Upper lobe of right lung (tissue), 1 donor: ENCODE measurements around the gene PPM1H. TPM values are rescaled to one million over a fixed set of nuclear protein-coding genes. Genes with fewer than 3 reads are reported as not detected.

Experiments used
- ATAC-seq: fragments of 200-7000 bp; cut with Tn5 transposase; one replicate; pipeline ENCODE4 v1.9.1; 2020; ENCODE audit warnings: mild to moderate bottlenecking, moderate library complexity
- DNase-seq: peaks from one replicate; pipeline ENCODE4 v3.0.0-alpha.2; 2020
- H3K27ac ChIP-seq: fragments of 200-600 bp; one replicate; pipeline ENCODE4 v1.8.0; 2022
- H3K27me3 ChIP-seq: fragments of 200-600 bp; one replicate; pipeline ENCODE4 v1.8.0; 2022; ENCODE audit warnings: mild to moderate bottlenecking
- H3K36me3 ChIP-seq: fragments of 200-600 bp; one replicate; pipeline ENCODE4 v1.8.0; 2022
- H3K4me1 ChIP-seq: fragments of 200-600 bp; one replicate; pipeline ENCODE4 v1.8.0; 2022
- H3K4me3 ChIP-seq: fragments of 200-600 bp; one replicate; pipeline ENCODE4 v1.8.0; 2022; ENCODE audit warnings: mild to moderate bottlenecking
- H3K9me3 ChIP-seq: fragments of 200-600 bp; one replicate; pipeline ENCODE4 v1.8.0; 2022
- CTCF ChIP-seq: fragments of 200-600 bp; IDR thresholded peaks from one replicate; pipeline ENCODE4 v1.8.0; 2022; ENCODE audit warnings: antibody characterized with exemption
- intact Hi-C: fragments of 100-400 bp; cut with DNase I; formaldehyde crosslinking; loops from one replicate; pipeline ENCODE4 v1.11.0; 2022
- total RNA-seq: library from RNA; stranded (reverse); fragmentation: NEBNext Ultra II Directional; extraction: Animal tissue kit (Norgen Biotek cat#: 25700); gene quantifications from one replicate; pipeline ENCODE4 v1.2.1, GENCODE V29; 2021
- donor health status: DM: no; HTN: yes; CAD: no; lungs with severe emphysema.

PPM1H gene
- total RNA-seq, 1 donor from 2014 or later = 8.0 TPM

DNA sequence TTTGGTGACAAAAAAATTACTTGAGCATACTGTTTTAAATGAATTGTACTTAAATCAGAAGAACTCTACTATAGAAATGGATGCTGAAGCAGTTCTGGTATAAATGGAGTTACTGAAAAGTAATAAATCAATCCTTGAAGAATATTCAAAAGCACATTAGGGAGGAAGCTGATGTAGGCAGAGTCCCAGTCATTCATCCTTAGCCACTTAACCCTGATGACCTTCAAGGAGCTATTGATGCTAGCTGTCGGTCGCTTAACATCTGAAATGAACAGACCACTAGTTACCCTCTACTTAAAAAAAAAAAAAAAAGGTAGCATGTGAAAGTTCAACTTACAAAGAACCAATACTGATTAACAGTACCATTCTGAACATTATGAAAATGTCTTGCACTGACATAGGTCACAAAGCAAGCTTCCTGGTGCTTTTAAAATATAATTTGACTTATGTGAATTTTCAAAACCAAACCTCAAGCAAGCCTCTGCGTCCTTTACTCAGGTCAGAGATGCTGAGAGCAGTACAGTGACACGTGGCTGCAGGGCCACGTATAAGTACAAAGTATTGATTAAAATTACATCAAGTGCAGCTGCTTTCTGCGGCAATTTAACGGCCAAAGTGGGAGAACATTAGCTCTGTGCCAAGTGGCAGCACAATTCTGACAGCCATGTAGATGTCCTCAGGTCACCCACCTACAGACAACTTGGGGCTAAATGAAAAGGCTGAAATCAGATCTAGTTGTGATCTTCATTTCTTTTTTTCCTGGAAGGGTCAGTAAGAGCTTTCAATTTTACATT lies 18.1 kb downstream of the PPM1H start:
- Histone ChIP-seq H3K27me3 (no peaks in the 10 kb centered on the region), H3K4me1 (no peaks in the 10 kb centered on the region), H3K36me3 (no peaks in the 10 kb centered on the region), H3K9me3 (no peaks in the 10 kb centered on the region), H3K27ac (no peak overlapping the region), H3K4me3 (no peak overlapping the region)
- intact Hi-C loops = no loop called here
- DNase-seq (no peak), ATAC-seq (no peak)
- TF ChIP-seq CTCF = no peak

DNA sequence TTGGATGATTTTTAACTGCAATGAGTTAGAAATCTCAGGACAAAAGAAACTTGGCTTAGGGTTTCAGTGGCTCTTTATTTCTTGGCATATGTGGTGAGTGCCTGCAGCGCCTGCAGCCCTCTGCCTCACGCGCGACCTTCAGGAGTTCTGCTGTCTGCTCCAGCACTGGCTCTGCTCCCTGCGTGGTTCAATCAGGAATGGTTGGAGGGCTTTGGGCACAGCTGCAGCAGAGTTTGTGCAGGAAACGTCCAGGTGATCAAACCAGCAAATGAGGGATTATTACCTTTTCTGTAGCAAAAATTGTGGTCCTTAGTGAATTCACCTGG lies 19.8 kb downstream of the PPM1H start:
- ATAC-seq = no peak
- Histone ChIP-seq H3K9me3 (no peaks in the 10 kb centered on the region), H3K36me3 (no peaks in the 10 kb centered on the region), H3K4me3 (no peak overlapping the region), H3K27me3 (no peaks in the 10 kb centered on the region), H3K27ac (no peak overlapping the region), H3K4me1 (no peaks in the 10 kb centered on the region)
- intact Hi-C loops = no loop called here
- no peak for DNase-seq
- no peak for TF ChIP-seq CTCF

GRCh38 chr12:62914443-62915203 lies 20.3 kb downstream of the PPM1H start:
- H3K27ac ChIP-seq = no peak overlapping the region
- no peak for TF ChIP-seq CTCF

GRCh38 chr12:62913380-62913779 lies 21.6 kb downstream of the PPM1H start:
- ATAC-seq (no peak), DNase-seq (no peak)
- no peaks in the 10 kb centered on the region for H3K27me3 ChIP-seq
- H3K4me3 ChIP-seq = no peak overlapping the region
- H3K27ac ChIP-seq = no peak overlapping the region
- intact Hi-C loops = no loop called here
- H3K36me3 ChIP-seq = no peaks in the 10 kb centered on the region
- no peak for TF ChIP-seq CTCF
- H3K4me1 ChIP-seq = no peaks in the 10 kb centered on the region
- no peaks in the 10 kb centered on the region for H3K9me3 ChIP-seq

More at GRCh38 chr12:62914443-62915203, 20.3 kb downstream of the PPM1H start:
- ATAC-seq (peak; percentile 52), DNase-seq (no peak)
- Histone ChIP-seq H3K4me3 (no peak overlapping the region), H3K4me1 (no peaks in the 10 kb centered on the region), H3K9me3 (no peaks in the 10 kb centered on the region), H3K27me3 (no peaks in the 10 kb centered on the region), H3K36me3 (no peaks in the 10 kb centered on the region)
- intact Hi-C loops = no loop called here

DNA sequence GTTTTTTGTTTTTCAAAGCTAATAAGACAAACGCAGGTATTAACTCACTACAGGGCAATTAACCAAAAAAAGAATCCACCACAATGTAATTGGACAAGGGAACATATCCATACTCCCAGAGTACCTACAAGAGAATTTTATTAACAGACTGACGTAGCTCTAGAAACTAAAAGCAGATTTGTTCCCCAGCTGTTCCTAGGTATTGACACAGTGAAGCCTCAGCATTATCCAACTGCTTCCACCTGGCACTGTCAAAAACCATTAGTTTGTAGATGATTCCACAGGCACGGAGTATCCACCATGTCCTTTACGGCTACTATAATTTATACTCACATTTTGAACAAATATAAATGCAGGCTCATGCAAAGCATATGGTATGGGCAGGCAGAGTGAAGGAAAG lies 22.3 kb downstream of the PPM1H start:
- H3K27me3 ChIP-seq = no peaks in the 10 kb centered on the region
- DNase-seq = no peak
- ATAC-seq = no peak
- TF ChIP-seq CTCF = no peak
- no peak overlapping the region for H3K4me3 ChIP-seq
- H3K36me3 ChIP-seq = no peaks in the 10 kb centered on the region
- H3K27ac ChIP-seq = no peak overlapping the region
- intact Hi-C loops = no loop called here
- no peaks in the 10 kb centered on the region for H3K9me3 ChIP-seq
- H3K4me1 ChIP-seq = no peaks in the 10 kb centered on the region
